Subcutaneous adipose tissue (tissue), 4 donors: Measurements from ENCODE around the gene NRG4. TPM values are rescaled to one million over a fixed set of nuclear protein-coding genes. Genes with fewer than 3 reads are reported as not detected.

ENCODE experiments used
- total RNA-seq, 4 donors: library from RNA; depleted of rRNA; stranded (reverse); fragments of >200 nt; gene quantifications; one replicate each; pipeline ENCODE4 v1.1.0, GENCODE V29; 2016
- TF ChIP-seq, protein P1 (sequence below): fragments of 450-650 bp; IDR thresholded peaks from one replicate; pipeline ENCODE4 v1.5.1; 2016; ENCODE audit warnings: low read depth, mild to moderate bottlenecking, control low read depth, antibody characterized with exemption, moderate library complexity

Gene NRG4
- total RNA-seq, 4 donors from 2014 or later, result not detected

DNA sequence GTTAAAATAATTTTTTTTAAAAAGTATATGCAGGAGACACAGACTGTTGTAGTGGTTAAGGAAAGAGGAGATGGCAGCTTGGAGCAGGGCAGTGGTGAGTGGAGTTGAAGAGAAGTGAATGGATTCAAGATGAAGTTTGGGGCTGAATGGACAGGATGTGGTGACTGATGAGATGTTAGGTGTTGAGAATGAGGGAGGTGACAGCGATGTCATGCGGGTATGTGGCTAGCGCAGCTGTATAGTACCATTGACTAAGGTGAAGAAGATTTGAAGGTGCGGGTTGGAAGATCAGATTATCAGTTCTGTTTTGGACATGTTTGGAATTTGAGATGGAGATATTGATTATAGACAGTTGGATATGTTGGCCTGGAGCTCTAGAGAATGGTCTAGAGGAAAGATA is 88.5 kb downstream of the NRG4 start:
- TF ChIP-seq, protein P1, sequence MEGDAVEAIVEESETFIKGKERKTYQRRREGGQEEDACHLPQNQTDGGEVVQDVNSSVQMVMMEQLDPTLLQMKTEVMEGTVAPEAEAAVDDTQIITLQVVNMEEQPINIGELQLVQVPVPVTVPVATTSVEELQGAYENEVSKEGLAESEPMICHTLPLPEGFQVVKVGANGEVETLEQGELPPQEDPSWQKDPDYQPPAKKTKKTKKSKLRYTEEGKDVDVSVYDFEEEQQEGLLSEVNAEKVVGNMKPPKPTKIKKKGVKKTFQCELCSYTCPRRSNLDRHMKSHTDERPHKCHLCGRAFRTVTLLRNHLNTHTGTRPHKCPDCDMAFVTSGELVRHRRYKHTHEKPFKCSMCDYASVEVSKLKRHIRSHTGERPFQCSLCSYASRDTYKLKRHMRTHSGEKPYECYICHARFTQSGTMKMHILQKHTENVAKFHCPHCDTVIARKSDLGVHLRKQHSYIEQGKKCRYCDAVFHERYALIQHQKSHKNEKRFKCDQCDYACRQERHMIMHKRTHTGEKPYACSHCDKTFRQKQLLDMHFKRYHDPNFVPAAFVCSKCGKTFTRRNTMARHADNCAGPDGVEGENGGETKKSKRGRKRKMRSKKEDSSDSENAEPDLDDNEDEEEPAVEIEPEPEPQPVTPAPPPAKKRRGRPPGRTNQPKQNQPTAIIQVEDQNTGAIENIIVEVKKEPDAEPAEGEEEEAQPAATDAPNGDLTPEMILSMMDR, result no peak

DNA sequence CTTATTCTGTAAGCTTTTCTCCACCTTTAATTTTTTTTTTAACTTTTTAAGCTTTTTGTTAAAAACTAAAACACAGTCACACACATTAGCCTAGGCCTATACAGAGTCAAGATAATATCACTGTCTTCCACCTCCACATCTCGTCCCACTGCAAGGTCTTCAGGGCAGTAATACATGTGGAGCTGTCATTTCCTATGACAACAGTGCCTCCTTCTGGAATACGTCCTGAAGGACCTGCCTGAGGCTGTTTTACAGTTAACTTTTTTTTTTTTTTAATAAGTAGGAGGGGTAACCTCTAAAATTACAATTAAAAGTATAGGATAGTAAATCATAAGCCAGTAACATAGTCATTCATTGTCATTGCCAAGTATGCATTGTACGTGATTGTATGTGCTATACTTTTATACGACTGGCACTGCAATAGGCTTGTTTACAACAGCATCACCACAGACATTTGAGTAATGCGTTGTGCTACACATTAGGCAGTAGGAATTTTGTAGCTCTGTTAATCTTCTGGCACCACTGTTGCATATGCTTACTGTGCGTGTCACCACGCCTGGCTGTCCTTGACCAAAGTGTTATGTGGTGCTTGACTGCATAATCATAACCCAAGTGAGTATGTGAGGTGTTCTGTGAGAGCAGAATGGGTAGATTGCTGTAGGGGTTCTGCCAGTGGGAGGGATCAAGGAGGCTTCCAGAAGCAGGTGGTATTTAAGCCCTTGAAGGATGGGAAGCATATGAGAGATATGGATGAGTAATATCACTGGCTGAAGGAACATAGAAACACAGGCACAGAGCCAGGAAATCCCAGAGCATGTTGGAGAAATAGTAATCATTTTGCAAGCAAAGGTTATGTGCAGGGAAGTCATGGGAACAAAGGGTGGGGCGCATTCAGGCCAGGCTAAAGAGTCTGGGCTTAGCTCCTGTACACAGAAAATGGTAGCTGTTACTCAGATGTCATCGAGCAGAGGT is 90.2 kb downstream of the NRG4 start:
- TF ChIP-seq, protein P1, result no peak

DNA sequence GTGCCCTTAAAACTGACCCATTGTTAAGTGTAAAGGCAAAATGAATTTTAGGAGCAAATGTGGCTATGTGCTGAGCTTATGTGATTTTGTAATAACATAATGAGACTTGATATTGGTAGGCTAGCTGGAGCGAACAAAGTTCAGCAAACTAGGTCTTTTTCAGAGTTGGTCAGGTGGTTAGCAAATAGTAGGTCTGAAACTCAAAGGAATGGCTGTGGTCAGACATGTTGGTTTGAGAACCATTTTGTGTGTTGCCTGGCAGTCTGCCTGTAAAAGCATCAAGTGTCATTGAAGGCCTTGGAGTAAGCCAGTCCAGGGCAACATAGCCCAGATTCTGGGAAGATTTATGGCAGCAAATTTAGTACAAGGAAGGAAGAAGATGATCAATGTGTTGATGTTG is 92.1 kb downstream of the NRG4 start:
- TF ChIP-seq, protein P1, result no peak

DNA sequence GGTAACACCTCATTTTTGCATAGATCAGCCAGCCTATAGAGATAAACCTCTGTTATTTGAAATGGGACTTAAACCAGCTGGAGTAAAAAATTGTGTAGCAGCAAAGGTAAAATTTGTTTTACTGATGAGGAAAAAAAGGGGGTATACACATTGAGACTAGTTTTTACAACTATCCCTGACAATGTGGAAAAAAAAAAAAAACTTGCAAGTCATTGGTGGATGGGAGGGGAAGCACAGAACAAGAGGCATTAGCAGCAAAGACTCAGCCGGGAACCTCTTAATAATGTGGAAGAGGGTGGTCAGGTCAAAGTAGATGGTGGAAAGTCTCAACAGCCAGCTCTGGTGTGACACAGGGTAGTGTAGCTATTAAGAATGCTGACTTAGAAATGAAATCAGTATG is 94.1 kb downstream of the NRG4 start:
- TF ChIP-seq, protein P1, result no peak

DNA sequence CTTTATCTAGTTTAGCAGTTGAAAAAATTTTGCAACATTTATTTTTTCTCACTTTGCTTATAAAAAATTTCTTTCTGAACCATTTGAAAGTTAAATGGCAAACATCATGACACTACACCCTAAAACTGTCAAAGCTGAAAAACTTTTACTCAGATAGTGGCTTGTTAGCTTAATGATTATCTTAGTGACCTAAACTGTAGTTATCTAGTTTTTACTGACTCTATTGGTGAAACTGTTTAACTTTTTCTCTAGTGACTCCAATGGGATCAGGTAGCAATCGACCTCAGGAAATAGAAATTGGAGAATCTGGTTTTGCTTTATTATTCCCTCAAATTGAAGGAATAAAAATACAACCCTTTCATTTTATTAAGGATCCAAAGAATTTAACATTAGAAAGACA is 95.2 kb downstream of the NRG4 start:
- TF ChIP-seq, protein P1, result no peak

DNA sequence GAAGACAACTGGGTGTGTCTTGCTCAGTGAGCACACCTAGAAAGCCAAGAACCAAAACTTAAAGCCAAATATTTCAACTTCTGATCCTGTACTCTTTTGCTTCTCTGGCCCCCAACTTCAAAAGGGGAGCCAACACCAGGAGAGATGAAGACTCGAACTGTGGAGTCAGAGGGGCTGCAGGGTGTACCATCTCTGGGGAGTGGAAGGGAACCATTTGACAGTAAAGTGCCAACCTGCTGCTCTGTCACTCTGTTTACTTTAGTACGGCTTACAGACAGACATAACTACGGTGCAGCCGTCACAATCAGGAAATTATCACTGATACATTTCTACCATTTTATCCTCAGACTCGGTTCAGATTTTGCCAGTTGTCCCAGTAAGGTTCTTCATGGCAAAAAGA is 107.0 kb downstream of the NRG4 start:
- TF ChIP-seq, protein P1, result no peak

DNA sequence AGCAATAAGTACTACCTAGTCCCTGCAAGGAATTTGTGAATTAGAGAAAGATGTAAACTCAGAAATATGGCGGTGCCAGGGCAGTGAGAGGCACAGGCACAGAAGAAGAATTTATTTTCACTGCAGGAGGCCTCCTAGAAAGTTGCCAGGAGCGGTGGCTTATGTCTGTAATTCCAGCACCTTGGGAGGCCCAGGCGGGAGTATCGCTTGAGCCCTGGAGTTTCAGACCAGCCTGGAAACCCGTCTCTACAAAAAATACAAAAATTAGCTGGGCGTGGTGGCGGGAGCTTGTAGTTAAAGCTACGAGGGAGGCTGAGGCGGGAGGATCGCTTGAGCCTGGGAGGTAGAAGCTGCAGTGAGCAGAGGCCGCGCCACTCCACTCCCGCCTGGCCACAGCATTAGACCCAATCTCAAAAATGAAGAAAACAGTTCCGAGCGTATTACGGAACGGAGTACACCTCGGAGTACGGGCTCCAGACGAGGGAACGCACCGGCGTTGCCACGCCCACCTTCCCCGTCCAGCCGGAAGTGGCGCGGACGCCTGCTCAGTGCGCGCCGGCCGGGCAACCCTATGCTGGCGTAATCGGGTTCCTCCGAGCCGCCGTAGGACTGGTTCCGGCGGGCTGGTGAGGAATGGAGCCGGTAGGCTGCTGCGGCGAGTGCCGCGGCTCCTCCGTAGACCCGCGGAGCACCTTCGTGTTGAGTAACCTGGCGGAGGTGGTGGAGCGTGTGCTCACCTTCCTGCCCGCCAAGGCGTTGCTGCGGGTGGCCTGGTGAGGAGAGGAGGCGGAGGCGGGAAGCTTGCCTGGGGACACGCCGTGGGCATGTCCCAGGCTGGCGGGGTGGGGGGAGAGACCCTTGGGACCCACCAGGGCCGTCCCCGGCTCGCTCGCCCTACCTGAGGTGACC is 108.6 kb downstream of the NRG4 start, which contains the start of gene FBXO22:
Gene FBXO22, plus strand, starts transcription at position 548 of the 909 bp plus-strand sequence. Its CDS starts 86 bp downstream, at position 634.
- TF ChIP-seq, protein P1, result no peak
